Caco-2 (cell line): ENCODE results near the gene HDGF. TPM values are rescaled to one million over a fixed set of nuclear protein-coding genes. Genes with fewer than 3 reads are reported as not detected.

ENCODE experiments used
- BruUV-seq: library from RNA; stranded (reverse); fragments of 400-500 nt; replicated peaks from 2 replicates; lab custom pipeline; 2021; lab: Mats Ljungman, UMichigan
- CTCF ChIA-PET: fragments of 300-600 bp; sonication (Branson Sonifier 250); formaldehyde crosslinking; loops from one replicate; lab custom pipeline; 2022; ENCODE audit warnings: antibody characterized with exemption; lab: Charles Lee
- POLR2A ChIA-PET: fragments of 300-600 bp; sonication (Branson Sonifier 250); formaldehyde crosslinking; loops from one replicate; lab custom pipeline; 2022; ENCODE audit warnings: antibody characterized with exemption; lab: Charles Lee
- DNase-seq, 2 experiments: peaks; one replicate each; pipeline versions ENCODE4 v3.0.0 to v3.0.0-alpha.2; 2020 to 2022
- H3K27me3 ChIP-seq: replicated peaks from 2 replicates; pipeline ENCODE4 v1.6.0; 2011; ENCODE audit warnings: low read length; ENCODE audit not compliant: control insufficient read depth, insufficient read depth
- H3K36me3 ChIP-seq: 2 replicates; pipeline ENCODE4 v1.5.1; 2011; ENCODE audit warnings: low read length; ENCODE audit not compliant: control insufficient read depth, insufficient read depth
- H3K4me1 ChIP-seq: fragments of 250-450 bp; sonication (Bioruptor Pico); 2 replicates; pipeline ENCODE4 v1.5.1; 2020; ENCODE audit warnings: mild to moderate bottlenecking
- H3K4me3 ChIP-seq: 2 replicates; pipeline ENCODE4 v1.5.1; 2011; ENCODE audit warnings: low read depth, mild to moderate bottlenecking, control low read depth, low read length
- H3K9me3 ChIP-seq: fragments of 250-450 bp; sonication (Bioruptor Pico); 2 replicates; pipeline ENCODE4 v1.5.1; 2020; ENCODE audit warnings: mild to moderate bottlenecking, moderate library complexity
- H3K27ac Mint-ChIP-seq: one replicate; pipeline ENCODE4 v1.8.0; 2022; ENCODE audit warnings: mixed read lengths; ENCODE audit not compliant: unreplicated experiment
- H3K27me3 Mint-ChIP-seq: one replicate; pipeline ENCODE4 v1.8.0; 2022; ENCODE audit warnings: mixed read lengths; ENCODE audit not compliant: insufficient read depth, unreplicated experiment
- H3K36me3 Mint-ChIP-seq: one replicate; pipeline ENCODE4 v1.8.0; 2022; ENCODE audit warnings: mild to moderate bottlenecking, mixed read lengths; ENCODE audit not compliant: insufficient read depth, unreplicated experiment
- H3K4me1 Mint-ChIP-seq: one replicate; pipeline ENCODE4 v1.8.0; 2022; ENCODE audit warnings: low read depth, mixed read lengths; ENCODE audit not compliant: unreplicated experiment
- H3K4me3 Mint-ChIP-seq: one replicate; pipeline ENCODE4 v1.8.0; 2022; ENCODE audit warnings: mild to moderate bottlenecking, moderate library complexity, mixed read lengths; ENCODE audit not compliant: unreplicated experiment
- H3K9me3 Mint-ChIP-seq: one replicate; pipeline ENCODE4 v1.8.0; 2022; ENCODE audit warnings: mixed read lengths; ENCODE audit not compliant: unreplicated experiment
- intact Hi-C: fragments of 100-400 bp; cut with micrococcal nuclease; formaldehyde crosslinking; loops from one replicate; pipeline ENCODE4 v1.10.0; 2022; ENCODE audit not compliant: unreplicated experiment
- total RNA-seq: library from RNA; stranded (reverse); gene quantifications from 2 replicates; pipeline ENCODE4 v1.2.3, GENCODE V29; 2022
- TF ChIP-seq, protein P1 (sequence below), 2 experiments: fragments of 200-600 bp in 1 of 2; IDR thresholded peaks; 1 replicate in 1 of 2; 2 replicates in 1 of 2; pipeline versions ENCODE4 v1.5.1 to v1.8.0; 2011 to 2022; ENCODE audit warnings: antibody characterized with exemption in 1 of 2, control low read depth in 1 of 2, inconsistent platforms in 1 of 2, low read depth in 1 of 2, low read length in 1 of 2, mild to moderate bottlenecking in 1 of 2, moderate library complexity in 1 of 2; ENCODE audit not compliant: insufficient read depth in 1 of 2, severe bottlenecking in 1 of 2, unreplicated experiment in 1 of 2

Gene HDGF
- total RNA-seq, 1 experiment from 2014 or later, result 414 TPM

DNA sequence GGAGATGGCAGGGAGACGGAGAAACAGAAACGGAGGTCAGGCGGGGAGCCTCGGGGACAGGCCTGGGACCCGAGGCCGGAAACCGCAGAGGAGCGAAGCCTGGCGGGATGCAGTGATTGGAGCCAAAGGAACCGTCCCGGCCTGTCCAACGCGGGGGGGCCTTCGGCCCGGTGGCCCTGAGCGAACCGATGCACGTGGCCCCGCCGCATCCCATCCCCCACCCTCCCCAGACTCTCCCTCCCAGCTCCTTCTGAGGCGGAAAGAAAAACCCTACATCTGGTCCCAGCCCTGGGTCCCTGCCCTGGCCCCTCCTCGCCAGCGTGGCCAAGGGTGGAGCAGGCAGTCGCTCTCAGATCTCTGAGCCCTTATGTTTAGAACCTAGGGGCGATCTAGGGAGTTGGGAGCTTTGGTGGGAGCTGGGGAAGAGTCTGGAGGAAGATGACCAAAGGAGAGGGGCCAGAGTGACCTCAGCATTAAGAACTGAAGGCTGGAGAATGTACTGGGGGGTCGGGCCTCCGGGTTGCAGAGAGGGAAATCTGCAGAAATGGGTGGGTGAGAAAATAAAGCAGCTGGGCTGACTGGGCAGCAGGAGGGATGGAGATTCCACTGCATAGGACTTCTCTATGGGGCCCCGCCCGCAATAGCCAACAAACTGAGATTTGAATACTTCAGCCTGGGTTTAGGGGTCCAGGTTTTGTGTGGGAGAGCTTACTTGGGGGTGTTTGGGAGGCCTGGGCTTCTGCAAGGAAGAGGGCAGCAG lies 44.6 kb downstream of the HDGF start:
- peak; percentile 42 to 68 for DNase-seq
- H3K4me1 Mint-ChIP-seq, result peaks cover 16% of the 10 kb centered on the region
- H3K27ac Mint-ChIP-seq, result peak overlapping the region; percentile 86
- Histone ChIP-seq H3K36me3 (no peaks in the 10 kb centered on the region), H3K9me3 (no peaks in the 10 kb centered on the region), H3K27me3 (no peaks in the 10 kb centered on the region), H3K4me3 (peak overlapping the region; percentile 53), H3K4me1 (peaks cover 7% of the 10 kb centered on the region)
- no TSS peak for BruUV-seq
- ChIA-PET CTCF (interaction anchor here (0.6 to 7.3 kb wide), 18 partner anchors 9 to 221 kb away, joined by 3 to 190 read pairs (median 5); partner anchors contain the start of genes HDGF, ISG20L2, METTL25B and NES), POLR2A (interaction anchor here (0.6 to 2.8 kb wide), 5 partner anchors 17 to 110 kb away, joined by 3 to 19 read pairs (median 4); partner anchors contain the start of genes HDGF, ISG20L2, METTL25B and MRPL24)
- no peaks in the 10 kb centered on the region for H3K9me3 Mint-ChIP-seq
- H3K36me3 Mint-ChIP-seq, result peaks cover 9% of the 10 kb centered on the region
- intact Hi-C loops, result loop anchor here (1.0 kb wide), 2 partner anchors 18 kb away; no protein-coding TSS in a partner anchor
- no peaks in the 10 kb centered on the region for H3K27me3 Mint-ChIP-seq
- TF ChIP-seq, protein P1, sequence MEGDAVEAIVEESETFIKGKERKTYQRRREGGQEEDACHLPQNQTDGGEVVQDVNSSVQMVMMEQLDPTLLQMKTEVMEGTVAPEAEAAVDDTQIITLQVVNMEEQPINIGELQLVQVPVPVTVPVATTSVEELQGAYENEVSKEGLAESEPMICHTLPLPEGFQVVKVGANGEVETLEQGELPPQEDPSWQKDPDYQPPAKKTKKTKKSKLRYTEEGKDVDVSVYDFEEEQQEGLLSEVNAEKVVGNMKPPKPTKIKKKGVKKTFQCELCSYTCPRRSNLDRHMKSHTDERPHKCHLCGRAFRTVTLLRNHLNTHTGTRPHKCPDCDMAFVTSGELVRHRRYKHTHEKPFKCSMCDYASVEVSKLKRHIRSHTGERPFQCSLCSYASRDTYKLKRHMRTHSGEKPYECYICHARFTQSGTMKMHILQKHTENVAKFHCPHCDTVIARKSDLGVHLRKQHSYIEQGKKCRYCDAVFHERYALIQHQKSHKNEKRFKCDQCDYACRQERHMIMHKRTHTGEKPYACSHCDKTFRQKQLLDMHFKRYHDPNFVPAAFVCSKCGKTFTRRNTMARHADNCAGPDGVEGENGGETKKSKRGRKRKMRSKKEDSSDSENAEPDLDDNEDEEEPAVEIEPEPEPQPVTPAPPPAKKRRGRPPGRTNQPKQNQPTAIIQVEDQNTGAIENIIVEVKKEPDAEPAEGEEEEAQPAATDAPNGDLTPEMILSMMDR (IDR thresholded peaks at IDR 0.05; ENCODE audit: insufficient read depth in 1 of 2, low read depth in 1 of 2, low read length in 1 of 2, severe bottlenecking in 1 of 2, unreplicated experiment in 1 of 2), result no peak
- H3K4me3 Mint-ChIP-seq, result peak overlapping the region; percentile 90

DNA sequence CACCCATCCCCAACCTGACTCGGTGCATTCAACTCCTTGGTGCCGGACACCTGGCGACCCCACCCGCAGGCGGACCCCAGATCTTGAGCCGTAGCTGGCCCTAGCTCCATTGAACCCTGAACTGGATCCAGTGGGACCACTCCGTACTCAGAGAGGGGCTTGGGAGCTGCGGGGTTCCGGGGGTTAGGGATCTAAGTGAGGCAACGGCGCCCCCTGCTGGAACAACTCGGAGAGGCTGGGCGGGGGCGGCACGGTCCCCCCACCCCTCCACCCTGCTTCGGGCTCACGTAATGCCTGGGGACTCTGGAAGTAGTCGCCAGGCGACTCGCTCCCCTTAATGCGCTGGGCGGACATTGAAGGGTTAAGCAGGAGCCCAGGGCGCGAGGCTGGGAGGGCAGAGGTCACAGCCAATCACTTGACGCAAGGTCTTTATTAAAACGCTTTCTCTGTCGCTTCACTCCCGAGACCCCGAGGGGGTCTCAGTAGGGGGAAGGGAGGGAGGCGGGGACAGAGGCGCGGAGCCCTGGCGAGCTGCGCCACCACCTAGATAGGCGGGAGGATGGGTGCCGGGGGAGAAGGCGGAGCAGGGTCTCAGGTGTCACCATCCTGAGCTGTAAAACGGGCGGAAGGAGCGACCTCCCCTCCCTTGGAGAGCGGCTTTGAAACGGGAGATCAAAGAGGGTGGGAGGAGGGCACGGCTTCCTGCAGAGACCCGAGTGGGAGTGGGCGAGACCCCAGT lies 45.4 kb downstream of the HDGF start:
- ChIA-PET POLR2A (interaction anchor here (0.6 to 2.8 kb wide), 6 partner anchors 16 to 340 kb away, joined by 3 to 19 read pairs (median 4); partner anchors contain the start of genes HDGF, ISG20L2, METTL25B and MRPL24), CTCF (interaction anchor here (0.5 to 7.3 kb wide), 22 partner anchors 10 to 685 kb away, joined by 3 to 190 read pairs (median 6); partner anchors contain the start of genes HDGF, ISG20L2, METTL25B and NES)
- no TSS peak for BruUV-seq
- H3K4me3 ChIP-seq, result peak overlapping the region; percentile 53
- DNase-seq, result peak; percentile 79 to 83
- TF ChIP-seq, protein P1 (IDR thresholded peaks at IDR 0.05; ENCODE audit: insufficient read depth in 1 of 2, low read depth in 1 of 2, low read length in 1 of 2, severe bottlenecking in 1 of 2, unreplicated experiment in 1 of 2), result peak; percentile 73 to 87
- H3K36me3 ChIP-seq, result no peaks in the 10 kb centered on the region
- H3K4me1 ChIP-seq, result peaks cover 7% of the 10 kb centered on the region
- Mint-ChIP-seq H3K4me3 (peak overlapping the region; percentile 90), H3K27ac (peak overlapping the region; percentile 86), H3K27me3 (no peaks in the 10 kb centered on the region), H3K9me3 (no peaks in the 10 kb centered on the region), H3K36me3 (peaks cover 9% of the 10 kb centered on the region), H3K4me1 (peaks cover 16% of the 10 kb centered on the region)
- intact Hi-C loops, result loop anchor here (1.0 kb wide), 2 partner anchors 17 to 19 kb away; no protein-coding TSS in a partner anchor
- no peaks in the 10 kb centered on the region for H3K9me3 ChIP-seq
- no peaks in the 10 kb centered on the region for H3K27me3 ChIP-seq
